HEK293 (cell line): Measurements from ENCODE around the gene PLCE1.
A peak's percentile ranks its signal among the peaks of the same experiment; 100 is the strongest.

Experiments
- CTCF ChIA-PET: fragments of 350-600 bp; formaldehyde crosslinking; extraction: SDS; loops from one replicate; lab custom pipeline; 2021; ENCODE audit warnings: antibody characterized with exemption; lab: Yijun Ruan, JAX
- POLR2A ChIA-PET: fragments of 300-600 bp; formaldehyde crosslinking; extraction: SDS; loops from one replicate; lab custom pipeline; 2020; ENCODE audit warnings: antibody characterized with exemption, inconsistent platforms; lab: Yijun Ruan, JAX
- H3K27ac ChIP-seq: fragments of 200-500 bp; sonication (Bioruptor generic); 2 replicates; pipeline ENCODE4 v1.5.1; 2014; ENCODE audit warnings: low read depth, low read length, control low read depth, inconsistent platforms; ENCODE audit errors: extremely low read depth
- H3K36me3 ChIP-seq, 2 experiments: fragments of 200-500 bp in 1 of 2; sonication (Bioruptor generic) in 1 of 2; 1 replicate in 1 of 2; 2 replicates in 1 of 2; pipeline ENCODE4 v1.5.1; 2014 to 2017; ENCODE audit warnings: inconsistent platforms in 2 of 2, low read length in 2 of 2; ENCODE audit not compliant: control insufficient read depth in 2 of 2, insufficient read depth in 1 of 2
- H3K4me1 ChIP-seq: fragments of 200-500 bp; sonication (Bioruptor generic); 2 replicates; pipeline ENCODE4 v1.5.1; 2014; ENCODE audit warnings: mild to moderate bottlenecking, low read length, inconsistent platforms; ENCODE audit not compliant: control insufficient read depth, insufficient read depth
- H3K4me3 ChIP-seq: 2 replicates; pipeline ENCODE4 v1.5.1; 2011; ENCODE audit warnings: low read depth, mild to moderate bottlenecking, control low read depth, low read length, moderate library complexity
- H3K9me3 ChIP-seq: fragments of 200-500 bp; sonication (Bioruptor generic); 2 replicates; pipeline ENCODE4 v1.5.1; 2014; ENCODE audit warnings: low read depth, low read length, inconsistent platforms; ENCODE audit not compliant: control insufficient read depth, insufficient read depth
- HOXD13 ChIP-seq: sonication (generic); formaldehyde crosslinking; IDR thresholded peaks from 2 replicates; pipeline ENCODE4 v1.8.0; 2022; ENCODE audit warnings: missing genetic modification reagents, borderline replicate concordance
- KLF1 ChIP-seq: fragments of 450-650 bp; formaldehyde crosslinking; IDR thresholded peaks from 2 replicates; pipeline ENCODE4 v1.5.1; 2016; ENCODE audit warnings: missing biosample characterization, missing genetic modification characterization
- MZF1 ChIP-seq: fragments of 450-650 bp; formaldehyde crosslinking; IDR thresholded peaks from 2 replicates; pipeline ENCODE4 v1.5.1; 2017; ENCODE audit warnings: missing biosample characterization, missing genetic modification characterization, borderline replicate concordance
- SALL2 ChIP-seq: fragments of 450-650 bp; formaldehyde crosslinking; IDR thresholded peaks from 2 replicates; pipeline ENCODE4 v1.5.0; 2017; ENCODE audit warnings: missing biosample characterization, mild to moderate bottlenecking, missing genetic modification characterization, borderline replicate concordance
- SETDB1 ChIP-seq: IDR thresholded peaks from one replicate; pipeline ENCODE4 v1.6.1; 2017; ENCODE audit warnings: mild to moderate bottlenecking, low read length, moderate library complexity, mixed read lengths; ENCODE audit not compliant: insufficient read length
- YY1 ChIP-seq: fragments of 450-650 bp; formaldehyde crosslinking; IDR thresholded peaks from 2 replicates; pipeline ENCODE4 v1.5.1; 2018; ENCODE audit warnings: missing biosample characterization, missing genetic modification characterization
- YY2 ChIP-seq: fragments of 450-650 bp; formaldehyde crosslinking; IDR thresholded peaks from 2 replicates; pipeline ENCODE4 v1.5.1; 2016; ENCODE audit warnings: missing biosample characterization, missing genetic modification characterization
- ZBTB48 ChIP-seq: fragments of 450-650 bp; formaldehyde crosslinking; IDR thresholded peaks from 2 replicates; pipeline ENCODE4 v1.5.1; 2016; ENCODE audit warnings: missing biosample characterization, missing genetic modification characterization
- ZNF112 ChIP-seq: fragments of 450-650 bp; formaldehyde crosslinking; IDR thresholded peaks from 2 replicates; pipeline ENCODE4 v1.5.0; 2017; ENCODE audit warnings: missing biosample characterization, missing genetic modification characterization
- ZNF121 ChIP-seq: fragments of 450-650 bp; formaldehyde crosslinking; IDR thresholded peaks from 2 replicates; pipeline ENCODE4 v1.5.1; 2016; ENCODE audit warnings: missing biosample characterization, missing genetic modification characterization
- ZNF24 ChIP-seq: fragments of 450-650 bp; formaldehyde crosslinking; IDR thresholded peaks from 2 replicates; pipeline ENCODE4 v1.5.1; 2016; ENCODE audit warnings: missing biosample characterization, missing genetic modification characterization
- ZNF354C ChIP-seq: fragments of 450-650 bp; formaldehyde crosslinking; IDR thresholded peaks from 2 replicates; pipeline ENCODE4 v1.5.1; 2016; ENCODE audit warnings: missing biosample characterization, missing genetic modification characterization, low read depth, borderline replicate concordance
- ZNF501 ChIP-seq: fragments of 450-650 bp; formaldehyde crosslinking; IDR thresholded peaks from 2 replicates; pipeline ENCODE4 v1.5.1; 2016; ENCODE audit warnings: missing biosample characterization, missing genetic modification characterization
- ZNF558 ChIP-seq: fragments of 450-650 bp; formaldehyde crosslinking; IDR thresholded peaks from 2 replicates; pipeline ENCODE4 v1.5.1; 2016; ENCODE audit warnings: missing biosample characterization, missing genetic modification characterization
- ZNF600 ChIP-seq: fragments of 450-650 bp; formaldehyde crosslinking; IDR thresholded peaks from 2 replicates; pipeline ENCODE4 v1.5.1; 2016; ENCODE audit warnings: missing biosample characterization, missing genetic modification characterization
- ZNF610 ChIP-seq: fragments of 450-650 bp; formaldehyde crosslinking; IDR thresholded peaks from 2 replicates; pipeline ENCODE4 v1.5.1; 2016; ENCODE audit warnings: missing biosample characterization, missing genetic modification characterization, borderline replicate concordance
- ZNF626 ChIP-seq: fragments of 450-650 bp; sonication (Bioruptor Pico); formaldehyde crosslinking; IDR thresholded peaks from 2 replicates; pipeline ENCODE4 v1.5.1; 2018; ENCODE audit warnings: missing biosample characterization, missing genetic modification characterization, inconsistent platforms
- ZNF677 ChIP-seq: fragments of 450-650 bp; IDR thresholded peaks from 2 replicates; pipeline ENCODE4 v1.5.0; 2018; ENCODE audit warnings: missing biosample characterization, mild to moderate bottlenecking, missing genetic modification characterization, moderate library complexity
- TF ChIP-seq, protein P1 (sequence below): fragments of 450-650 bp; formaldehyde crosslinking; IDR thresholded peaks from 2 replicates; pipeline ENCODE4 v1.5.1; 2016; ENCODE audit warnings: missing biosample characterization, missing genetic modification characterization, low read depth
- TF ChIP-seq, protein P2 (sequence below): fragments of 450-650 bp; formaldehyde crosslinking; IDR thresholded peaks from 2 replicates; pipeline ENCODE4 v1.5.1; 2016; ENCODE audit warnings: missing biosample characterization, missing genetic modification characterization
- TF ChIP-seq, protein P3 (sequence below): fragments of 450-650 bp; formaldehyde crosslinking; IDR thresholded peaks from 2 replicates; pipeline ENCODE4 v1.5.1; 2016; ENCODE audit warnings: missing biosample characterization, missing genetic modification characterization
- TF ChIP-seq, protein P4 (sequence below): fragments of 450-650 bp; formaldehyde crosslinking; IDR thresholded peaks from 2 replicates; pipeline ENCODE4 v1.5.1; 2016; ENCODE audit warnings: missing biosample characterization, missing genetic modification characterization
- TF ChIP-seq, protein P5 (sequence below): fragments of 450-650 bp; formaldehyde crosslinking; IDR thresholded peaks from 2 replicates; pipeline ENCODE4 v1.5.1; 2016; ENCODE audit warnings: missing biosample characterization, missing genetic modification characterization

Gene PLCE1

DNA sequence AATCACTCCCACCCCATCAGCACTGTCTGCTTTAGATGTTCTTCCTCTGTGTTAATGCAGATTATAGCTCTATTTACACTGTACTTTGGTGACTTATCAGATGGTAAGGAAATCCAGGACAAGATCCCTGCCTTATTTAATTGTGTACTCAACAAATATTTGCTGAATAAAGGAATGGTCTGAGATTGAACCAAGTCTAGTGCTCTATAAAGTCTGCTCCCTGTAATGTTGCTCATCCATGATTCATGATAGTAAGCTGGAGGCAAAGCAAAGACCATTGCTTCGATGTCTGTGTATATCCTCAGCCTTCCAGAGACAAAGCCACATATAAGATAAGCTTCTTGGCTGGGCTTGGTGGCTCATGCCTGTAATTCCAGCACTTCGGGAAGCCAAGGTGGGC, 33.5 kb downstream of the PLCE1 start:
- H3K36me3 ChIP-seq: no peaks in the 10 kb centered on the region
- no peak overlapping the region for H3K4me3 ChIP-seq
- TF ChIP-seq, protein P1, sequence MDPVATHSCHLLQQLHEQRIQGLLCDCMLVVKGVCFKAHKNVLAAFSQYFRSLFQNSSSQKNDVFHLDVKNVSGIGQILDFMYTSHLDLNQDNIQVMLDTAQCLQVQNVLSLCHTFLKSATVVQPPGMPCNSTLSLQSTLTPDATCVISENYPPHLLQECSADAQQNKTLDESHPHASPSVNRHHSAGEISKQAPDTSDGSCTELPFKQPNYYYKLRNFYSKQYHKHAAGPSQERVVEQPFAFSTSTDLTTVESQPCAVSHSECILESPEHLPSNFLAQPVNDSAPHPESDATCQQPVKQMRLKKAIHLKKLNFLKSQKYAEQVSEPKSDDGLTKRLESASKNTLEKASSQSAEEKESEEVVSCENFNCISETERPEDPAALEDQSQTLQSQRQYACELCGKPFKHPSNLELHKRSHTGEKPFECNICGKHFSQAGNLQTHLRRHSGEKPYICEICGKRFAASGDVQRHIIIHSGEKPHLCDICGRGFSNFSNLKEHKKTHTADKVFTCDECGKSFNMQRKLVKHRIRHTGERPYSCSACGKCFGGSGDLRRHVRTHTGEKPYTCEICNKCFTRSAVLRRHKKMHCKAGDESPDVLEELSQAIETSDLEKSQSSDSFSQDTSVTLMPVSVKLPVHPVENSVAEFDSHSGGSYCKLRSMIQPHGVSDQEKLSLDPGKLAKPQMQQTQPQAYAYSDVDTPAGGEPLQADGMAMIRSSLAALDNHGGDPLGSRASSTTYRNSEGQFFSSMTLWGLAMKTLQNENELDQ (tag by site-specific recombination): no peak
- TF ChIP-seq ZNF121 (tag by site-specific recombination): no peak
- TF ChIP-seq, protein P2, sequence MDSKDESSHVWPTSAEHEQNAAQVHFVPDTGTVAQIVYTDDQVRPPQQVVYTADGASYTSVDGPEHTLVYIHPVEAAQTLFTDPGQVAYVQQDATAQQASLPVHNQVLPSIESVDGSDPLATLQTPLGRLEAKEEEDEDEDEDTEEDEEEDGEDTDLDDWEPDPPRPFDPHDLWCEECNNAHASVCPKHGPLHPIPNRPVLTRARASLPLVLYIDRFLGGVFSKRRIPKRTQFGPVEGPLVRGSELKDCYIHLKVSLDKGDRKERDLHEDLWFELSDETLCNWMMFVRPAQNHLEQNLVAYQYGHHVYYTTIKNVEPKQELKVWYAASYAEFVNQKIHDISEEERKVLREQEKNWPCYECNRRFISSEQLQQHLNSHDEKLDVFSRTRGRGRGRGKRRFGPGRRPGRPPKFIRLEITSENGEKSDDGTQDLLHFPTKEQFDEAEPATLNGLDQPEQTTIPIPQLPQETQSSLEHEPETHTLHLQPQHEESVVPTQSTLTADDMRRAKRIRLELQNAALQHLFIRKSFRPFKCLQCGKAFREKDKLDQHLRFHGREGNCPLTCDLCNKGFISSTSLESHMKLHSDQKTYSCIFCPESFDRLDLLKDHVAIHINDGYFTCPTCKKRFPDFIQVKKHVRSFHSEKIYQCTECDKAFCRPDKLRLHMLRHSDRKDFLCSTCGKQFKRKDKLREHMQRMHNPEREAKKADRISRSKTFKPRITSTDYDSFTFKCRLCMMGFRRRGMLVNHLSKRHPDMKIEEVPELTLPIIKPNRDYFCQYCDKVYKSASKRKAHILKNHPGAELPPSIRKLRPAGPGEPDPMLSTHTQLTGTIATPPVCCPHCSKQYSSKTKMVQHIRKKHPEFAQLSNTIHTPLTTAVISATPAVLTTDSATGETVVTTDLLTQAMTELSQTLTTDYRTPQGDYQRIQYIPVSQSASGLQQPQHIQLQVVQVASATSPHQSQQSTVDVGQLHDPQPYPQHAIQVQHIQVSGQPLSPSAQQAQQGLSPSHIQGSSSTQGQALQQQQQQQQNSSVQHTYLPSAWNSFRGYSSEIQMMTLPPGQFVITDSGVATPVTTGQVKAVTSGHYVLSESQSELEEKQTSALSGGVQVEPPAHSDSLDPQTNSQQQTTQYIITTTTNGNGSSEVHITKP (tag by site-specific recombination): no peak
- TF ChIP-seq, protein P3, sequence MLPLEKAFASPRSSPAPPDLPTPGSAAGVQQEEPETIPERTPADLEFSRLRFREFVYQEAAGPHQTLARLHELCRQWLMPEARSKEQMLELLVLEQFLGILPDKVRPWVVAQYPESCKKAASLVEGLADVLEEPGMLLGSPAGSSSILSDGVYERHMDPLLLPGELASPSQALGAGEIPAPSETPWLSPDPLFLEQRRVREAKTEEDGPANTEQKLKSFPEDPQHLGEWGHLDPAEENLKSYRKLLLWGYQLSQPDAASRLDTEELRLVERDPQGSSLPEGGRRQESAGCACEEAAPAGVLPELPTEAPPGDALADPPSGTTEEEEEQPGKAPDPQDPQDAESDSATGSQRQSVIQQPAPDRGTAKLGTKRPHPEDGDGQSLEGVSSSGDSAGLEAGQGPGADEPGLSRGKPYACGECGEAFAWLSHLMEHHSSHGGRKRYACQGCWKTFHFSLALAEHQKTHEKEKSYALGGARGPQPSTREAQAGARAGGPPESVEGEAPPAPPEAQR (tag by site-specific recombination): no peak
- no peak for TF ChIP-seq ZNF112 (tag by site-specific recombination)
- no peak for TF ChIP-seq HOXD13 (CRISPR knock-in tag)
- no peak for TF ChIP-seq ZNF354C
- no peak for TF ChIP-seq MZF1
- no peak for TF ChIP-seq YY2 (tag by site-specific recombination)
- no peak for TF ChIP-seq YY1 (tag by site-specific recombination)
- no peak overlapping the region for H3K27ac ChIP-seq
- ChIA-PET CTCF (interaction anchor here (0.7 kb wide), 1 partner anchor 141 kb away, joined by 3 read pairs; no protein-coding TSS in a partner anchor), POLR2A (interaction anchor here (1.1 kb wide), 1 partner anchor 12 kb away, joined by 4 read pairs; no protein-coding TSS in a partner anchor)
- H3K9me3 ChIP-seq: no peaks in the 10 kb centered on the region
- H3K4me1 ChIP-seq: no peaks in the 10 kb centered on the region

DNA sequence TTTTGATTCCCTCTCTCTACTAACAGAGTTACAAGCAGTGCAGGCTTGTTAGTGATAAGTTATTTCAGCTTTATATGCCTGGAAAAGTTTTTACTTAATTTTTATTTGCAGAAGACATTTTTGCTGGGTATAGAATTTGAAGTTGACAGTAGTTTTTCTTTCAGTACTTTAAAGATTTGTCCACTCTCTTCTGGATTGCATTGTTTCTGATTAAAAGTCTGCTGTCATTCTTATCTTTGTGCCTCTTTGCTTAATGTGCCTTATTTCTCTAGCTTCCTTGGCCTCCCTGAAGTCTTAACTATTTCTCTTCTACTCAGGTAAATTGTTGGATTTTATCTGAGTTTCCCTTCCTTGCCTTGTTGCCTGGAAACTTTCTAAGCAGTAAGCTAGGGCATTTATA, 36.2 kb downstream of the PLCE1 start:
- no peak overlapping the region for H3K4me3 ChIP-seq
- H3K4me1 ChIP-seq: no peaks in the 10 kb centered on the region
- ChIA-PET POLR2A (no interaction called here), CTCF (interaction anchor here (1.1 kb wide), 1 partner anchor 112 kb away, joined by 3 read pairs; no protein-coding TSS in a partner anchor)
- no peaks in the 10 kb centered on the region for H3K9me3 ChIP-seq
- no peaks in the 10 kb centered on the region for H3K36me3 ChIP-seq
- H3K27ac ChIP-seq: no peak overlapping the region
- TF ChIP-seq ZNF501 (no peak), ZBTB48 (tag by site-specific recombination) (no peak), ZNF677 (tag by site-specific recombination) (no peak), ZNF558 (tag by site-specific recombination) (peak; percentile 64; the same call in 1 of the 2 replicates), SETDB1 (peak; percentile 94), KLF1 (tag by site-specific recombination) (no peak), ZNF626 (tag by site-specific recombination) (peak; percentile 89; the same call in 1 of the 2 replicates), ZNF24 (tag by site-specific recombination) (no peak), ZNF600 (no peak), ZNF610 (tag by site-specific recombination) (no peak), SALL2 (tag by site-specific recombination) (no peak)
- TF ChIP-seq, protein P4, sequence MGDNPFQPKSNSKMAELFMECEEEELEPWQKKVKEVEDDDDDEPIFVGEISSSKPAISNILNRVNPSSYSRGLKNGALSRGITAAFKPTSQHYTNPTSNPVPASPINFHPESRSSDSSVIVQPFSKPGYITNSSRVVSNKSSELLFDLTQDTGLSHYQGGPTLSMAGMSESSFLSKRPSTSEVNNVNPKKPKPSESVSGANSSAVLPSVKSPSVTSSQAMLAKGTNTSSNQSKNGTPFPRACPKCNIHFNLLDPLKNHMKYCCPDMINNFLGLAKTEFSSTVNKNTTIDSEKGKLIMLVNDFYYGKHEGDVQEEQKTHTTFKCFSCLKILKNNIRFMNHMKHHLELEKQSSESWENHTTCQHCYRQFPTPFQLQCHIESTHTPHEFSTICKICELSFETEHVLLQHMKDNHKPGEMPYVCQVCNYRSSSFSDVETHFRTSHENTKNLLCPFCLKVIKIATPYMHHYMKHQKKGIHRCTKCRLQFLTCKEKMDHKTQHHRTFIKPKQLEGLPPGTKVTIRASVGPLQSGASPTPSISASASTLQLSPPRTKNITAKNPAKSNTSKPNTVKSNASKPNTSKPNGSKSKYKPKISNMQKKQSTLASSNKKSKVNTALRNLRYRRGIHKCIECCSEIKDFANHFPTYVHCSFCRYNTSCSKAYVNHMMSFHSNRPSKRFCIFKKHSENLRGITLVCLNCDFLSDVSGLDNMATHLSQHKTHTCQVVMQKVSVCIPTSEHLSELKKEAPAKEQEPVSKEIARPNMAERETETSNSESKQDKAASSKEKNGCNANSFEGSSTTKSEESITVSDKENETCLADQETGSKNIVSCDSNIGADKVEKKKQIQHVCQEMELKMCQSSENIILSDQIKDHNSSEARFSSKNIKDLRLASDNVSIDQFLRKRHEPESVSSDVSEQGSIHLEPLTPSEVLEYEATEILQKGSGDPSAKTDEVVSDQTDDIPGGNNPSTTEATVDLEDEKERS (tag by site-specific recombination): peak; percentile 87
- TF ChIP-seq, protein P5, sequence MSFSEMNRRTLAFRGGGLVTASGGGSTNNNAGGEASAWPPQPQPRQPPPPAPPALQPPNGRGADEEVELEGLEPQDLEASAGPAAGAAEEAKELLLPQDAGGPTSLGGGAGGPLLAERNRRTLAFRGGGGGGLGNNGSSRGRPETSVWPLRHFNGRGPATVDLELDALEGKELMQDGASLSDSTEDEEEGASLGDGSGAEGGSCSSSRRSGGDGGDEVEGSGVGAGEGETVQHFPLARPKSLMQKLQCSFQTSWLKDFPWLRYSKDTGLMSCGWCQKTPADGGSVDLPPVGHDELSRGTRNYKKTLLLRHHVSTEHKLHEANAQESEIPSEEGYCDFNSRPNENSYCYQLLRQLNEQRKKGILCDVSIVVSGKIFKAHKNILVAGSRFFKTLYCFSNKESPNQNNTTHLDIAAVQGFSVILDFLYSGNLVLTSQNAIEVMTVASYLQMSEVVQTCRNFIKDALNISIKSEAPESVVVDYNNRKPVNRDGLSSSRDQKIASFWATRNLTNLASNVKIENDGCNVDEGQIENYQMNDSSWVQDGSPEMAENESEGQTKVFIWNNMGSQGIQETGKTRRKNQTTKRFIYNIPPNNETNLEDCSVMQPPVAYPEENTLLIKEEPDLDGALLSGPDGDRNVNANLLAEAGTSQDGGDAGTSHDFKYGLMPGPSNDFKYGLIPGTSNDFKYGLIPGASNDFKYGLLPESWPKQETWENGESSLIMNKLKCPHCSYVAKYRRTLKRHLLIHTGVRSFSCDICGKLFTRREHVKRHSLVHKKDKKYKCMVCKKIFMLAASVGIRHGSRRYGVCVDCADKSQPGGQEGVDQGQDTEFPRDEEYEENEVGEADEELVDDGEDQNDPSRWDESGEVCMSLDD: no peak
